HCT116 (cell line): ENCODE data around the gene KRT38.

Experiments used
- EZH2phosphoT487 ChIP-seq: fragments of 200-600 bp; IDR thresholded peaks from 2 replicates; pipeline ENCODE4 v1.6.1; 2018; ENCODE audit warnings: antibody characterized with exemption, borderline replicate concordance
- POLR2A ChIP-seq: IDR thresholded peaks from 2 replicates; pipeline ENCODE4 v1.7.0; 2011; ENCODE audit warnings: borderline replicate concordance; ENCODE audit not compliant: insufficient read depth, insufficient read length; ENCODE audit errors: extremely low read depth
- POLR2AphosphoS5 ChIP-seq: IDR thresholded peaks from 2 replicates; pipeline ENCODE4 v1.6.1; 2011; ENCODE audit warnings: mild to moderate bottlenecking, low read depth, low read length, moderate library complexity
- SIN3A ChIP-seq: IDR thresholded peaks from 2 replicates; pipeline ENCODE4 v1.6.1; 2012; ENCODE audit warnings: low read depth
- SRF ChIP-seq: IDR thresholded peaks from 2 replicates; pipeline ENCODE4 v1.6.1; 2012; ENCODE audit warnings: low read depth
- TCF7L2 ChIP-seq: IDR thresholded peaks from 2 replicates; pipeline ENCODE4 v1.7.0; 2011; ENCODE audit warnings: borderline replicate concordance, inconsistent platforms; ENCODE audit not compliant: insufficient read depth, insufficient read length; ENCODE audit errors: extremely low read depth
- ZNF274 ChIP-seq: fragments of 200-500 bp; sonication (Bioruptor generic); IDR thresholded peaks from 2 replicates; pipeline ENCODE4 v1.6.1; 2014; ENCODE audit warnings: mild to moderate bottlenecking, low read depth, low read length, inconsistent platforms
- TF ChIP-seq, protein P1 (sequence below), 3 experiments: fragments of 200-600 bp in 1 of 3; sonication (generic) in 1 of 3; IDR thresholded peaks in 2 of 3; conservative IDR thresholded peaks in 1 of 3; 2 replicates each; pipeline ENCODE4 v1.5.1; 2012 to 2017; ENCODE audit warnings: low read depth in 2 of 3, low read length in 2 of 3, antibody characterized with exemption in 1 of 3, borderline replicate concordance in 1 of 3, control low read depth in 1 of 3, mild to moderate bottlenecking in 1 of 3, mixed read lengths in 1 of 3, mixed run types in 1 of 3, moderate library complexity in 1 of 3; ENCODE audit not compliant: insufficient read depth in 1 of 3
- TF ChIP-seq, protein P2 (sequence below): IDR thresholded peaks from 2 replicates; pipeline ENCODE4 v1.6.1; 2012
- TF ChIP-seq, protein P3 (sequence below): IDR thresholded peaks from 2 replicates; pipeline ENCODE4 v1.6.1; 2011; ENCODE audit warnings: mild to moderate bottlenecking, low read length, moderate library complexity; ENCODE audit not compliant: insufficient replicate concordance; ENCODE audit errors: extremely low read depth

DNA sequence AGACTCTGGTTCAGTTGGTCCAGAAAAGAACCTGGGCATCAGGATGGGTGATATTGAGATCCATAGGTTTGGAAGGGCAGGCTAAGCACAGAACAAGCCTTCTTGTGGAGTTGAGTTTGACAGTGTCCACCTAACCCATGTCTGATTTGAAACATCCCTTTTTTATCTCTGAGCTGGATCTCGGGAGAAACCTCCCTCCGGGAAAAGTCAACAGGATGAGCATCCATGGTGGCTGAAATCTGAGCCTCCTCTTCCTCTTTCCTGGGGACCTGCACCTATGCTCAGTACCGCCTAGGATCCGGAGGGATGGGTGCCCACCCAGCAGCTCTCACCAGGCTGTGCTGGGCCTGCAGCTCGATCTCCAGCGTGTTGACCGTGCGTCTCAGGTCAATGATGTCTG is 23.0 kb upstream of the KRT38 start:
- TF ChIP-seq, protein P1, sequence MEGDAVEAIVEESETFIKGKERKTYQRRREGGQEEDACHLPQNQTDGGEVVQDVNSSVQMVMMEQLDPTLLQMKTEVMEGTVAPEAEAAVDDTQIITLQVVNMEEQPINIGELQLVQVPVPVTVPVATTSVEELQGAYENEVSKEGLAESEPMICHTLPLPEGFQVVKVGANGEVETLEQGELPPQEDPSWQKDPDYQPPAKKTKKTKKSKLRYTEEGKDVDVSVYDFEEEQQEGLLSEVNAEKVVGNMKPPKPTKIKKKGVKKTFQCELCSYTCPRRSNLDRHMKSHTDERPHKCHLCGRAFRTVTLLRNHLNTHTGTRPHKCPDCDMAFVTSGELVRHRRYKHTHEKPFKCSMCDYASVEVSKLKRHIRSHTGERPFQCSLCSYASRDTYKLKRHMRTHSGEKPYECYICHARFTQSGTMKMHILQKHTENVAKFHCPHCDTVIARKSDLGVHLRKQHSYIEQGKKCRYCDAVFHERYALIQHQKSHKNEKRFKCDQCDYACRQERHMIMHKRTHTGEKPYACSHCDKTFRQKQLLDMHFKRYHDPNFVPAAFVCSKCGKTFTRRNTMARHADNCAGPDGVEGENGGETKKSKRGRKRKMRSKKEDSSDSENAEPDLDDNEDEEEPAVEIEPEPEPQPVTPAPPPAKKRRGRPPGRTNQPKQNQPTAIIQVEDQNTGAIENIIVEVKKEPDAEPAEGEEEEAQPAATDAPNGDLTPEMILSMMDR (IDR thresholded peaks at IDR 0.05 in 2 of 3, conservative IDR thresholded peaks at IDR 0.05 in 1 of 3; ENCODE audit: borderline replicate concordance in 1 of 3, insufficient read depth in 1 of 3, low read depth in 2 of 3, low read length in 2 of 3), result no peak
- TF ChIP-seq TCF7L2, result no peak
- TF ChIP-seq, protein P2, sequence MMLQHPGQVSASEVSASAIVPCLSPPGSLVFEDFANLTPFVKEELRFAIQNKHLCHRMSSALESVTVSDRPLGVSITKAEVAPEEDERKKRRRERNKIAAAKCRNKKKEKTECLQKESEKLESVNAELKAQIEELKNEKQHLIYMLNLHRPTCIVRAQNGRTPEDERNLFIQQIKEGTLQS, result no peak
- no peak for TF ChIP-seq SIN3A
- no peak for TF ChIP-seq EZH2phosphoT487
- no peak for TF ChIP-seq ZNF274
- TF ChIP-seq, protein P3, sequence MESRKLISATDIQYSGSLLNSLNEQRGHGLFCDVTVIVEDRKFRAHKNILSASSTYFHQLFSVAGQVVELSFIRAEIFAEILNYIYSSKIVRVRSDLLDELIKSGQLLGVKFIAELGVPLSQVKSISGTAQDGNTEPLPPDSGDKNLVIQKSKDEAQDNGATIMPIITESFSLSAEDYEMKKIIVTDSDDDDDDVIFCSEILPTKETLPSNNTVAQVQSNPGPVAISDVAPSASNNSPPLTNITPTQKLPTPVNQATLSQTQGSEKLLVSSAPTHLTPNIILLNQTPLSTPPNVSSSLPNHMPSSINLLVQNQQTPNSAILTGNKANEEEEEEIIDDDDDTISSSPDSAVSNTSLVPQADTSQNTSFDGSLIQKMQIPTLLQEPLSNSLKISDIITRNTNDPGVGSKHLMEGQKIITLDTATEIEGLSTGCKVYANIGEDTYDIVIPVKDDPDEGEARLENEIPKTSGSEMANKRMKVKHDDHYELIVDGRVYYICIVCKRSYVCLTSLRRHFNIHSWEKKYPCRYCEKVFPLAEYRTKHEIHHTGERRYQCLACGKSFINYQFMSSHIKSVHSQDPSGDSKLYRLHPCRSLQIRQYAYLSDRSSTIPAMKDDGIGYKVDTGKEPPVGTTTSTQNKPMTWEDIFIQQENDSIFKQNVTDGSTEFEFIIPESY, result no peak
- no peak for TF ChIP-seq POLR2A
- no peak for TF ChIP-seq SRF
- TF ChIP-seq POLR2AphosphoS5, result no peak
